IMR-90 (cell line): ENCODE data around the gene FBXO15. TPM values are rescaled to one million over a fixed set of nuclear protein-coding genes. Genes with fewer than 3 reads are reported as not detected.

Experiments
- ATAC-seq: fragments of 200-7000 bp; cut with Tn5 transposase; 2 replicates; pipeline ENCODE4 v1.9.1; 2020; ENCODE audit warnings: low read depth, mild to moderate bottlenecking, moderate library complexity
- BruUV-seq: library from RNA; stranded (reverse); fragments of 400-500 nt; replicated peaks from 2 replicates; lab custom pipeline; 2021; lab: Mats Ljungman, UMichigan
- CTCF ChIA-PET: fragments of 300-600 bp; formaldehyde crosslinking; extraction: SDS; loops from one replicate; lab custom pipeline; 2021; ENCODE audit warnings: antibody characterized with exemption; lab: Yijun Ruan, JAX
- POLR2A ChIA-PET: fragments of 300-600 bp; sonication (Branson Sonifier 250); formaldehyde crosslinking; loops from one replicate; lab custom pipeline; 2022; ENCODE audit warnings: antibody characterized with exemption; ENCODE audit not compliant: unreplicated experiment; lab: Charles Lee
- DNase-seq: peaks from one replicate; pipeline ENCODE4 v3.0.0; 2013
- H2AFZ ChIP-seq: replicated peaks from 2 replicates; pipeline ENCODE3; 2013; ENCODE audit warnings: low read length, mild to moderate bottlenecking; ENCODE audit not compliant: poor library complexity
- H2AK5ac ChIP-seq: 2 replicates; pipeline ENCODE4 v1.6.1; 2013; ENCODE audit warnings: low read depth, low read length, inconsistent platforms
- H2AK9ac ChIP-seq: replicated peaks from 2 replicates; pipeline ENCODE3; 2013; ENCODE audit warnings: mild to moderate bottlenecking, low read depth, low read length, moderate library complexity; ENCODE audit not compliant: poor library complexity
- H2BK120ac ChIP-seq: 2 replicates; pipeline ENCODE4 v1.6.1; 2013; ENCODE audit warnings: low read depth, low read length, inconsistent platforms
- H2BK15ac ChIP-seq: 3 replicates; pipeline ENCODE4 v1.6.1; 2013; ENCODE audit warnings: low read depth, low read length, inconsistent platforms
- H2BK20ac ChIP-seq: 2 replicates; pipeline ENCODE4 v1.6.1; 2013; ENCODE audit warnings: low read depth, mild to moderate bottlenecking, inconsistent platforms, low read length, moderate library complexity
- H2BK5ac ChIP-seq: 2 replicates; pipeline ENCODE4 v1.6.1; 2013; ENCODE audit warnings: mild to moderate bottlenecking, low read depth, low read length, inconsistent platforms; ENCODE audit not compliant: poor library complexity, severe bottlenecking
- H3K14ac ChIP-seq: replicated peaks from 2 replicates; pipeline ENCODE4 v1.6.1; 2013; ENCODE audit warnings: low read depth, low read length, inconsistent platforms
- H3K18ac ChIP-seq: 2 replicates; pipeline ENCODE4 v1.6.1; 2013; ENCODE audit warnings: low read depth, low read length, control low read depth
- H3K23ac ChIP-seq: 2 replicates; pipeline ENCODE4 v1.6.1; 2013; ENCODE audit warnings: low read depth, low read length, inconsistent platforms
- H3K27ac ChIP-seq: 2 replicates; pipeline ENCODE4 v1.5.1; 2013; ENCODE audit warnings: mild to moderate bottlenecking, control low read depth, low read length; ENCODE audit not compliant: insufficient read depth
- H3K27me3 ChIP-seq: 2 replicates; pipeline ENCODE4 v1.6.1; 2013; ENCODE audit warnings: low read length; ENCODE audit not compliant: control insufficient read depth, insufficient read depth
- H3K36me3 ChIP-seq: 2 replicates; pipeline ENCODE4 v1.6.1; 2013; ENCODE audit warnings: low read length, mixed read lengths; ENCODE audit not compliant: control insufficient read depth, insufficient read depth
- H3K4ac ChIP-seq: 2 replicates; pipeline ENCODE4 v1.6.1; 2013; ENCODE audit warnings: low read depth, low read length, inconsistent platforms
- H3K4me1 ChIP-seq: 2 replicates; pipeline ENCODE4 v1.6.1; 2013; ENCODE audit warnings: low read length, mixed read lengths; ENCODE audit not compliant: control insufficient read depth, insufficient read depth
- H3K4me2 ChIP-seq: 2 replicates; pipeline ENCODE4 v1.6.1; 2013; ENCODE audit warnings: low read depth, mild to moderate bottlenecking, control low read depth, low read length, moderate library complexity
- H3K4me3 ChIP-seq: 2 replicates; pipeline ENCODE4 v1.5.1; 2013; ENCODE audit warnings: low read depth, mild to moderate bottlenecking, control low read depth, low read length, moderate library complexity; ENCODE audit not compliant: insufficient read depth
- H3K56ac ChIP-seq: 2 replicates; pipeline ENCODE4 v1.6.1; 2013; ENCODE audit warnings: low read length, inconsistent platforms; ENCODE audit not compliant: insufficient read depth; ENCODE audit errors: extremely low read depth
- H3K79me1 ChIP-seq, 2 experiments: 2 replicates each; pipeline ENCODE4 v1.6.1; 2013; ENCODE audit warnings: low read length in 2 of 2, inconsistent platforms in 1 of 2, low read depth in 1 of 2
- H3K9ac ChIP-seq: 2 replicates; pipeline ENCODE4 v1.6.1; 2013; ENCODE audit warnings: low read depth, low read length, control low read depth
- H3K9me1 ChIP-seq: 2 replicates; pipeline ENCODE4 v1.6.1; 2013; ENCODE audit warnings: low read length, inconsistent platforms; ENCODE audit not compliant: insufficient read depth
- H3K9me3 ChIP-seq: 2 replicates; pipeline ENCODE4 v1.6.1; 2013; ENCODE audit warnings: low read length; ENCODE audit not compliant: control insufficient read depth, insufficient read depth
- H4K20me1 ChIP-seq: 2 replicates; pipeline ENCODE4 v1.6.1; 2013; ENCODE audit warnings: low read length, inconsistent platforms; ENCODE audit not compliant: insufficient read depth
- H4K5ac ChIP-seq: 2 replicates; pipeline ENCODE4 v1.6.1; 2013; ENCODE audit warnings: mild to moderate bottlenecking, low read depth, low read length, control low read depth
- H4K8ac ChIP-seq, 2 experiments: 2 replicates each; pipeline ENCODE4 v1.6.1; 2013; ENCODE audit warnings: low read depth in 2 of 2, low read length in 2 of 2, control low read depth in 1 of 2, inconsistent platforms in 1 of 2
- H4K91ac ChIP-seq: 2 replicates; pipeline ENCODE4 v1.6.1; 2013; ENCODE audit warnings: low read depth, low read length, inconsistent platforms; ENCODE audit not compliant: insufficient read depth
- FOS ChIP-seq: fragments of 150-350 bp; IDR thresholded peaks from 2 replicates; pipeline ENCODE4 v1.6.1; 2016; ENCODE audit warnings: low read depth, low read length
- RAD21 ChIP-seq: IDR thresholded peaks from 2 replicates; pipeline ENCODE4 v1.6.1; 2012; ENCODE audit warnings: low read length, improper control_type of control experiment
- SMC3 ChIP-seq: fragments of 150-350 bp; IDR thresholded peaks from 2 replicates; pipeline ENCODE4 v1.6.1; 2016; ENCODE audit warnings: low read depth, mild to moderate bottlenecking, antibody characterized with exemption, low read length, moderate library complexity
- WGBS, 2 experiments: methylation state at CpG; one replicate each; pipeline versions ENCODE4 v1.1.5 to v1.1.7; 2013; ENCODE audit warnings: missing lambda C conversion rate in 2 of 2; ENCODE audit not compliant: insufficient read length in 1 of 2; ENCODE audit errors: extremely low coverage in 2 of 2; 5-methylcytosine and 5-hydroxymethylcytosine counted together
- dilution Hi-C: fragments of 300-500 bp; cut with HindIII; formaldehyde crosslinking; loops from one replicate; pipeline ENCODE4 v1.14.3; 2018; ENCODE audit warnings: low sequenced_read_pairs; ENCODE audit not compliant: unreplicated experiment
- in situ Hi-C: fragments of 300-500 bp; cut with MboI; formaldehyde crosslinking; loops from 3 replicates; pipeline ENCODE4 v1.14.3; 2019; ENCODE audit warnings: low sequenced_read_pairs, inconsistent platforms, mixed read lengths
- intact Hi-C: fragments of 100-400 bp; cut with micrococcal nuclease; formaldehyde crosslinking; loops from 2 replicates; pipeline ENCODE4 v1.10.0; 2022
- polyA plus RNA-seq, 3 experiments: library from polyadenylated mRNA; depleted of rRNA; stranded (reverse); fragments of >200 nt; gene quantifications; 2 replicates each; pipeline ENCODE4 v1.2.3, GENCODE V29; 2012; ENCODE audit warnings: low replicate concordance in 1 of 3
- total RNA-seq: library from RNA; depleted of rRNA; stranded (reverse); fragments of >200 nt; gene quantifications from 2 replicates; pipeline ENCODE4 v1.2.3, GENCODE V29; 2012

Gene FBXO15
- total and polyA plus RNA-seq, 2 of the 4 experiments (the other 2 are of a cell fraction), result 0.90 to 2.0 TPM

- TF ChIP-seq SMC3 (no peak), FOS (no peak), RAD21 (no peak)
- Histone ChIP-seq H3K23ac (no peak overlapping the region), H3K4me3 (no peak overlapping the region), H4K91ac (no peak overlapping the region), H2BK15ac (no peak overlapping the region), H2AK5ac (no peak overlapping the region), H3K79me1 (peaks cover 21 to 46% of the 10 kb centered on the region in 2 experiments), H3K56ac (no peak overlapping the region), H3K9me3 (no peaks in the 10 kb centered on the region), H2AK9ac (no peak overlapping the region), H4K8ac (no peak overlapping the region), H4K5ac (no peak overlapping the region), H3K27me3 (no peaks in the 10 kb centered on the region), H2BK20ac (no peak overlapping the region), H3K9me1 (peaks cover 8% of the 10 kb centered on the region), H3K36me3 (peaks cover 8% of the 10 kb centered on the region), H2BK120ac (no peak overlapping the region), H3K4ac (no peak overlapping the region), H4K20me1 (no peaks in the 10 kb centered on the region), H3K14ac (no peak overlapping the region), H3K4me1 (peaks cover 3% of the 10 kb centered on the region), H3K27ac (no peak overlapping the region), H3K9ac (no peak overlapping the region), H3K18ac (no peak overlapping the region), H2BK5ac (no peak overlapping the region), H2AFZ (no peak overlapping the region), H3K4me2 (no peak overlapping the region)
- intact Hi-C loops, result no loop called here
- WGBS, 2 experiments, result no CpG with 5 or more reads among the region's 2 CpGs
- ChIA-PET POLR2A (no interaction called here), CTCF (interaction anchor here (1.9 kb wide), 1 partner anchor 70 kb away, joined by 5 read pairs; no protein-coding TSS in a partner anchor)
- dilution Hi-C loops, result no loop called here
- DNase-seq (no peak), ATAC-seq (no peak)
- in situ Hi-C loops, result no loop called here
- no TSS peak for BruUV-seq
Observed at GRCh38 chr18:74152857-74153256, 5.2 kb upstream of the FBXO15 start.
